T47D (cell line): ENCODE data around the gene UBE4B.
"Not testable (repeated sequence)": the region's sequence is repeated elsewhere in the genome, so short reads cannot be mapped to it uniquely, and the experiment has no call there.

Experiments
- DNase-seq, 2 experiments: peaks; one replicate each; pipeline versions ENCODE4 v3.0.0 to v3.0.0-alpha.2; 2011 to 2012; ENCODE audit warnings: low read depth in 1 of 2, low spot score in 1 of 2
- JUND ChIP-seq: IDR thresholded peaks from 2 replicates; pipeline ENCODE4 v1.6.1; 2012; ENCODE audit warnings: low read depth
- in situ Hi-C: cut with HindIII; loops from 2 replicates; pipeline ENCODE4 v1.10.0; 2016; ENCODE audit warnings: low sequenced_read_pairs, low pct_unique_long_range_greater_than_20kb

The UBE4B gene

DNA sequence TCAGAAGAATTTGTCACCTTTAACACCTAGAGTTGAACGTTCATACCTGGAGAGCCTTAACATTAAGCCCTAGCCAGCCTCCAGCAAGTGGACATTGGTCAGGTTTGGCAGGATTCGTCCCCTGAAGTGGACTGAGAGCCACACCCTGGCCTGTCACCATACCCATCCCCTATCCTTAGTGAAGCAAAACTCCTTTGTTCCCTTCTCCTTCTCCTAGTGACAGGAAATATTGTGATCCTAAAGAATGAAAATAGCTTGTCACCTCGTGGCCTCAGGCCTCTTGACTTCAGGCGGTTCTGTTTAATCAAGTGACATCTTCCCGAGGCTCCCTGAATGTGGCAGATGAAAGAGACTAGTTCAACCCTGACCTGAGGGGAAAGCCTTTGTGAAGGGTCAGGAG, 52.3 kb downstream of the UBE4B start:
- in situ Hi-C loops = no loop called here
- no peak for TF ChIP-seq JUND
- DNase-seq = no peak

DNA sequence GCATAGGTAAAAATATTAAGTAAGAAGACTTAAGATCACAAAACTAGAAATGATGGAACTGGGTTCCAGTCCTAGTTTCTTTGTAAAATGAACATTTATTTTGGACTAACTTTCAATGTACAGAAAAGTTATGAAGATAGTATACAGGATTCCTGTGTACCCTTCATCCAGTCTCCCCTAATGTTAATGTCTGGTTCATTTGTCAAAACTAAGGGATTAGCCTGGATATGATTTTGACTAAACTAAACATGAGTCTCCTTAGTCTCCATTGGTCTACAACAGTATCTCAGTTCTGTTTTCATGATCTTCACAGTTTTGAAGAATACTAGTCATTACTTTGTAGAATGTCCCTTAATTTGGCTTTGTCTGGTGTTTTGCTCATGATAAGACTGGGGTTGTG, 54.5 kb downstream of the UBE4B start:
- in situ Hi-C loops = no loop called here
- TF ChIP-seq JUND = no peak

DNA sequence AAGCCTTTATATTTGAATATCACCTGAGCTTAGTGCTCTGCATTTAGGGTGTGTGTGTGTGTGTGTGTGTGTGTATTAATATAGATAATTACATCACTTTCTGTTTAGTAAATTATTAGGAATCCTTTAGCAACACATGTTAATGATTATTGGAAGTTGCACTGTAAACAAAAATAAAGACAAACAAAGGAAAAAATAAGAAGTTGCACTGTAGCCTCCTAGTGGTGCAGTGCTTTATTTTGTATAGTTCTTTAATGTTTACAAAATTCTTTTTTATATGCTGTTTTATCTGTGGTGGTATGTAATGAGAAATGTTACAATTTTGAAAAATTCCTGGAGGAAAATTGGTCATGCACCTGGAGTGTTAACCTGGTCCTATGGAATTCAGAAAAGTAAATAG, 69.2 kb downstream of the UBE4B start:
- no peak for DNase-seq
- no peak for TF ChIP-seq JUND
- in situ Hi-C loops = no loop called here

More for the DNA sequence above, 54.5 kb downstream of the UBE4B start:
- DNase-seq = no peak

DNA sequence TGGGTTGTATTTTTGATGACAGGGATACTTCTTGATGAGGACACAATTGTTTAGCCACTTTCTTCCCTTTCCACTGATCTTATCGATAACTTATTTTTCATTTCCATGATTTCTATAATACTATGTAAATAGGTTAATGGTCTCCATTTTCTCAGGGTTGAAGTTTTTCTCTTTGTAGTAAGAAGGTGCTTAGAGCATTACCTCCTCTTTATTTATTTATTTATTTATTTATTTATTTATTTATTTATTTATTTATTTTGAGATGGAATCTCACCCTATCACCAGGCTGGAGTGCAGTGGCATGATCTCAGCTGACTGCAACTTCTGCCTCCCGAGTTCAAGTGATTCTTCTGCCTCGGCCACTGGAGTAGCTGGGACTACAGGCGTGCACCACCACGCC, 70.4 kb downstream of the UBE4B start:
- no peak for DNase-seq
- TF ChIP-seq JUND = no peak
- in situ Hi-C loops = no loop called here

DNA sequence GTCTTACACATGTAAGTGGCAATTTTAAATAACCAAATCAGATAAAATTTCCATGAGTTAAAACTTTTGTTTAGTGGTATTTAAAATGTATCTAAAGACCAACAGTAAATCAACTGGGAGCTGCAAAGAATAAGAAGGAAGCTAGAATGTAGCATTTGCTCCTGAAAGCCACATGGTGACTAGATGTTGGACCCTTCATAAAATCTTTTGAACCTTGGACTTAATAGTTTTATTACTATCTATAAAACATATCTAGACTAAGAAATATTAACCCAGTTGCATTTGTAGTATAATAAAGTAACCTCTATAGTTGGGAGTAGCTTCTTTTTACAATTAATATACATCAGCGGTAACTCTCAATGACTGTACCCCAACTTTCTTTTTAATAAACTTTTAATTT, 72.1 kb downstream of the UBE4B start:
- TF ChIP-seq JUND = no peak
- in situ Hi-C loops = no loop called here
- no peak for DNase-seq

- TF ChIP-seq JUND = no peak
- no peak for DNase-seq
- in situ Hi-C loops = no loop called here
These were observed 72.7 kb downstream of the UBE4B start for GRCh38 chr1:10105484-10105883.

DNA sequence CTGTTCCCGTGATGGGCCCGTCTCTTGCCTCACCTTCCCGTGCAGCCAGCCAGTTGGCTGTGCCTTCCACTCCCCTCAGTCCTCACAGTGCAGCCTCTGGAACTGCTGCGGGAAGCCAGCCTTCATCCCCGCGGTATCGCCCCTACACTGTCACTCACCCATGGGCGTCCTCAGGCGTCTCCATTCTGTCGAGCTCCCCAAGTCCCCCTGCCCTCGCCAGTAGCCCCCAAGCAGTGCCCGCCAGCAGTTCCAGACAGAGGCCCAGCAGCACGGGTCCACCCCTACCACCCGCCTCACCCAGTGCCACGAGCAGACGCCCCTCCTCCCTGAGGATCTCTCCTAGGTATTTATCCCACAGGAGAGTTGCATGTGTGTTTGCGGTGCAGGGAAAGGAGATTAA, 73.5 kb downstream of the UBE4B start:
- TF ChIP-seq JUND = no peak
- in situ Hi-C loops = no loop called here
- no peak for DNase-seq

GRCh38 chr1:10106756-10107475, 74.2 kb downstream of the UBE4B start:
- no peak for DNase-seq
- in situ Hi-C loops = no loop called here
- TF ChIP-seq JUND = no peak

GRCh38 chr1:10107476-10107847, 74.7 kb downstream of the UBE4B start:
- in situ Hi-C loops, DNase-seq: not testable (repeated sequence)

- no peak for TF ChIP-seq JUND
- DNase-seq = no peak
- in situ Hi-C loops = no loop called here
These were observed 75.4 kb downstream of the UBE4B start for GRCh38 chr1:10108134-10108663.

- in situ Hi-C loops = no loop called here
- no peak for TF ChIP-seq JUND
- no peak for DNase-seq
These were observed 76.4 kb downstream of the UBE4B start for GRCh38 chr1:10108948-10109708.

DNA sequence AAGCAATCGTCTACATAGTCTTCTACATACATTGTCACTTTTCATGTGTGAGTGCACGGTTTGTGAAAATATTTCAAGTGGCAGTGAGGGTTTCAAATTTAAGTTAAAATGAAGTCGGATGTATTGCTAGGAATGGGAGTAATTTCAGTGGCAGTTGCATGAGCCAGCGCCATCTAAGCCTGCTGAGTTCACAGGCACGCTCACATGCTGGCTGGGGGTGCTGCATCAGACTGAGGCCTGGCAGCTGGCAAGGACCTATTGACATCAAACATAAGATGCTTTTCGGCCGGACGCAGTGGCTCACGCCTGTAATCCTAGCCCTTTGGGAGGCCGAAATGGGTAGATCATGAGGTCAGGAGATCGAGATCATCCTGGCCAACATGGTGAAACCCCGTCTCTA, 80.7 kb downstream of the UBE4B start:
- in situ Hi-C loops = no loop called here
- no peak for DNase-seq
- TF ChIP-seq JUND = no peak

GRCh38 chr1:10114746-10115145, 82.0 kb downstream of the UBE4B start:
- in situ Hi-C loops = no loop called here
- DNase-seq = no peak

More at GRCh38 chr1:10114746-10115145, 82.0 kb downstream of the UBE4B start:
- no peak for TF ChIP-seq JUND
